ENCODE measurements around the gene CUBN. TPM values are rescaled to one million over a fixed set of nuclear protein-coding genes. Genes with fewer than 3 reads are reported as not detected.
A peak's percentile ranks its signal among the peaks of the same experiment; 100 is the strongest.
"Not testable (repeated sequence)": the region's sequence is repeated elsewhere in the genome, so short reads cannot be mapped to it uniquely, and the experiment has no call there.

CUBN gene
- total RNA-seq, 1 donor from 2014 or later, result 2.7 TPM

DNA sequence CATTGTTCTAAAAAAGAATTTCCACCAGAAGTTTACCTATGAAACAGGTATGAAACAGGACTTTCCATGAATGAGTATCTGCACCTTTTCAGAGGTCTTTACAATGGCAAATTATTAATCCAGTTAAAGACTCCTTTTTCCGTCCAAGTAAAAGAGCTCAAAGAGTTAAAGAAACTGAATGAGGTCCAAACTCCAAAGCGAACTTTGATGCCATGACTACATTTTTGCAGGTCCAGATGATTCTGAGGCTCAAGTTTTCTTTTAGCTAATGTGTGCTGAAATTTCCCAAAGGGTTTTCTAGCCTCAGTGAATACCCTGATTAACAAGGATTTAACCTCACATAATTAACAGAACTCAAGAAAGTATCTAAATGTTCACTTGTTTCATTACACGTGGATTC is 9.8 kb downstream of the CUBN start:
- Mint-ChIP-seq H3K4me3 (ENCODE audit: unreplicated experiment) (no peak overlapping the region), H3K36me3 (ENCODE audit: low read depth, unreplicated experiment) (no peaks in the 10 kb centered on the region), H3K27me3 (ENCODE audit: low read depth, unreplicated experiment) (no peaks in the 10 kb centered on the region), H3K4me1 (ENCODE audit: low read depth, unreplicated experiment) (peaks cover 23% of the 10 kb centered on the region), H3K27ac (ENCODE audit: unreplicated experiment) (no peak overlapping the region), H3K9me3 (ENCODE audit: unreplicated experiment) (no peaks in the 10 kb centered on the region)
- Histone ChIP-seq H3K27me3 (ENCODE audit: insufficient read depth, low read length) (no peaks in the 10 kb centered on the region), H2AFZ (ENCODE audit: low read depth, low read length) (no peak overlapping the region), H3K27ac (ENCODE audit: low read depth, low read length) (no peak overlapping the region), H3K9ac (ENCODE audit: low read length) (no peak overlapping the region), H3K36me3 (ENCODE audit: insufficient read depth, low read length) (no peaks in the 10 kb centered on the region), H3K79me2 (ENCODE audit: insufficient read depth, low read length) (no peaks in the 10 kb centered on the region), H3K4me1 (ENCODE audit: insufficient read depth, low read length) (peaks cover 19% of the 10 kb centered on the region), H3K4me3 (ENCODE audit: insufficient read depth, low read depth, low read length) (no peak overlapping the region), H3K4me2 (ENCODE audit: low read length) (no peak overlapping the region), H4K20me1 (ENCODE audit: insufficient read depth, low read length) (no peaks in the 10 kb centered on the region), H3K9me3 (ENCODE audit: insufficient read depth, low read depth, low read length) (no peaks in the 10 kb centered on the region)
- DNase-seq (ENCODE audit: low read depth) (no peak), FAIRE-seq (no peak)
- TF ChIP-seq, protein P1, sequence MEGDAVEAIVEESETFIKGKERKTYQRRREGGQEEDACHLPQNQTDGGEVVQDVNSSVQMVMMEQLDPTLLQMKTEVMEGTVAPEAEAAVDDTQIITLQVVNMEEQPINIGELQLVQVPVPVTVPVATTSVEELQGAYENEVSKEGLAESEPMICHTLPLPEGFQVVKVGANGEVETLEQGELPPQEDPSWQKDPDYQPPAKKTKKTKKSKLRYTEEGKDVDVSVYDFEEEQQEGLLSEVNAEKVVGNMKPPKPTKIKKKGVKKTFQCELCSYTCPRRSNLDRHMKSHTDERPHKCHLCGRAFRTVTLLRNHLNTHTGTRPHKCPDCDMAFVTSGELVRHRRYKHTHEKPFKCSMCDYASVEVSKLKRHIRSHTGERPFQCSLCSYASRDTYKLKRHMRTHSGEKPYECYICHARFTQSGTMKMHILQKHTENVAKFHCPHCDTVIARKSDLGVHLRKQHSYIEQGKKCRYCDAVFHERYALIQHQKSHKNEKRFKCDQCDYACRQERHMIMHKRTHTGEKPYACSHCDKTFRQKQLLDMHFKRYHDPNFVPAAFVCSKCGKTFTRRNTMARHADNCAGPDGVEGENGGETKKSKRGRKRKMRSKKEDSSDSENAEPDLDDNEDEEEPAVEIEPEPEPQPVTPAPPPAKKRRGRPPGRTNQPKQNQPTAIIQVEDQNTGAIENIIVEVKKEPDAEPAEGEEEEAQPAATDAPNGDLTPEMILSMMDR (IDR thresholded peaks at IDR 0.05; ENCODE audit: insufficient read depth, low read depth, low read length), result no peak
- TF ChIP-seq EZH2 (IDR thresholded peaks at IDR 0.05; ENCODE audit: insufficient read depth, low read length), result no peak

DNA sequence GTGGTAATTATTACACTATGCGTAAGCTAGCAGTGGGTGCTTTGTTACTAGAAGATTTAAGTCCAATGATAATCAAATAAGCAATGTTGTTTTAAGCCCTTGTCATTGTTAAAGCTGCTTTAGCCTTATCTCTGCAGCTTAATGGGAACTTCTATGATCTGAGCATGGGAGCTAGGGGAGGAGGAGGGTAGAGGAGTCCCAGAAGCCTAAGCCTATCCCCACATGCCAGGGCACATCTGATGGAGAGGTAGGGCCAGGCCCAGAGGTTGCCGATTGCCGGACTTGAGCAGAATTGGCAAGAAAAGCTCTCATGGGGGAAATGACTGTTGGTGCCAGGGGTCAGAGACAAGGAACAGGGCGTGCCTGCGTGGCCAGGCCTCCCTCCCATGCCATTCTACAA is 13.4 kb downstream of the CUBN start:
- no peak for FAIRE-seq
- H3K4me3 Mint-ChIP-seq (ENCODE audit: unreplicated experiment), result no peak overlapping the region
- no peaks in the 10 kb centered on the region for H3K36me3 Mint-ChIP-seq (ENCODE audit: low read depth, unreplicated experiment)
- no peaks in the 10 kb centered on the region for H3K27me3 Mint-ChIP-seq (ENCODE audit: low read depth, unreplicated experiment)
- peaks cover 5% of the 10 kb centered on the region for H3K4me1 ChIP-seq (ENCODE audit: insufficient read depth, low read length)
- H3K27ac ChIP-seq (ENCODE audit: low read depth, low read length), result no peak overlapping the region
- DNase-seq (ENCODE audit: low read depth), result no peak
- no peak overlapping the region for H3K9ac ChIP-seq (ENCODE audit: low read length)
- TF ChIP-seq, protein P1 (IDR thresholded peaks at IDR 0.05; ENCODE audit: insufficient read depth, low read depth, low read length), result no peak
- no peak for TF ChIP-seq EZH2 (IDR thresholded peaks at IDR 0.05; ENCODE audit: insufficient read depth, low read length)
- H3K9me3 Mint-ChIP-seq (ENCODE audit: unreplicated experiment), result no peaks in the 10 kb centered on the region
- H3K79me2 ChIP-seq (ENCODE audit: insufficient read depth, low read length), result no peaks in the 10 kb centered on the region
- H3K9me3 ChIP-seq (ENCODE audit: insufficient read depth, low read depth, low read length), result no peaks in the 10 kb centered on the region
- no peak overlapping the region for H3K4me3 ChIP-seq (ENCODE audit: insufficient read depth, low read depth, low read length)
- no peaks in the 10 kb centered on the region for H3K4me1 Mint-ChIP-seq (ENCODE audit: low read depth, unreplicated experiment)
- no peaks in the 10 kb centered on the region for H3K36me3 ChIP-seq (ENCODE audit: insufficient read depth, low read length)
- H4K20me1 ChIP-seq (ENCODE audit: insufficient read depth, low read length), result no peaks in the 10 kb centered on the region
- H3K27ac Mint-ChIP-seq (ENCODE audit: unreplicated experiment), result no peak overlapping the region
- H3K27me3 ChIP-seq (ENCODE audit: insufficient read depth, low read length), result no peaks in the 10 kb centered on the region
- H2AFZ ChIP-seq (ENCODE audit: low read depth, low read length), result no peak overlapping the region
- H3K4me2 ChIP-seq (ENCODE audit: low read length), result no peak overlapping the region

DNA sequence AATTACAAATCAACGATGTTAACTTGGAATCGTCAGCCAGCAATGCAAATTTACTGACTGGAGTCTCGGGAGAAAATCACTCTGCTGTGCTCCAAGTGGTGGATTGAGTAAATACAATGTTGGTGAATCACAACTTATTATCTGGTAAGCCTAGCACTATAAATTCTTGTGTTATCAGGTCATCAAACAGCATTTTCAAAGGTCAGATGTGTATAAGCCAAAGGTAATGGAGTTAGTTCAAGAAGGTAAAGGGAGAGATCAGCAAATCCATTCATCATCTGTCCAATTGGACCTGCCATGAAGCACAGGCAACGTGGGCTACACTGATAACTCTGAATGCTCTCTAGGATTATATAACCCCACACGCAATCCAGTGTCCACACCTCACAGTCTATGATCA is 13.9 kb downstream of the CUBN start:
- Histone ChIP-seq H3K36me3 (ENCODE audit: insufficient read depth, low read length) (no peaks in the 10 kb centered on the region), H3K4me2 (ENCODE audit: low read length) (peak overlapping the region; percentile 40), H3K27me3 (ENCODE audit: insufficient read depth, low read length) (no peaks in the 10 kb centered on the region), H3K79me2 (ENCODE audit: insufficient read depth, low read length) (no peaks in the 10 kb centered on the region), H3K9me3 (ENCODE audit: insufficient read depth, low read depth, low read length) (no peaks in the 10 kb centered on the region), H3K9ac (ENCODE audit: low read length) (no peak overlapping the region), H2AFZ (ENCODE audit: low read depth, low read length) (peak overlapping the region; percentile 24), H3K27ac (ENCODE audit: low read depth, low read length) (peak overlapping the region; percentile 20), H3K4me3 (ENCODE audit: insufficient read depth, low read depth, low read length) (no peak overlapping the region), H3K4me1 (ENCODE audit: insufficient read depth, low read length) (peaks cover 5% of the 10 kb centered on the region), H4K20me1 (ENCODE audit: insufficient read depth, low read length) (no peaks in the 10 kb centered on the region)
- H3K4me1 Mint-ChIP-seq (ENCODE audit: low read depth, unreplicated experiment), result no peaks in the 10 kb centered on the region
- no peaks in the 10 kb centered on the region for H3K9me3 Mint-ChIP-seq (ENCODE audit: unreplicated experiment)
- H3K4me3 Mint-ChIP-seq (ENCODE audit: unreplicated experiment), result no peak overlapping the region
- FAIRE-seq, result no peak
- DNase-seq (ENCODE audit: low read depth), result peak; percentile 56
- no peaks in the 10 kb centered on the region for H3K27me3 Mint-ChIP-seq (ENCODE audit: low read depth, unreplicated experiment)
- TF ChIP-seq, protein P1 (IDR thresholded peaks at IDR 0.05; ENCODE audit: insufficient read depth, low read depth, low read length), result peak; percentile 31
- TF ChIP-seq EZH2 (IDR thresholded peaks at IDR 0.05; ENCODE audit: insufficient read depth, low read length), result no peak
- H3K27ac Mint-ChIP-seq (ENCODE audit: unreplicated experiment), result no peak overlapping the region
- H3K36me3 Mint-ChIP-seq (ENCODE audit: low read depth, unreplicated experiment), result no peaks in the 10 kb centered on the region

DNA sequence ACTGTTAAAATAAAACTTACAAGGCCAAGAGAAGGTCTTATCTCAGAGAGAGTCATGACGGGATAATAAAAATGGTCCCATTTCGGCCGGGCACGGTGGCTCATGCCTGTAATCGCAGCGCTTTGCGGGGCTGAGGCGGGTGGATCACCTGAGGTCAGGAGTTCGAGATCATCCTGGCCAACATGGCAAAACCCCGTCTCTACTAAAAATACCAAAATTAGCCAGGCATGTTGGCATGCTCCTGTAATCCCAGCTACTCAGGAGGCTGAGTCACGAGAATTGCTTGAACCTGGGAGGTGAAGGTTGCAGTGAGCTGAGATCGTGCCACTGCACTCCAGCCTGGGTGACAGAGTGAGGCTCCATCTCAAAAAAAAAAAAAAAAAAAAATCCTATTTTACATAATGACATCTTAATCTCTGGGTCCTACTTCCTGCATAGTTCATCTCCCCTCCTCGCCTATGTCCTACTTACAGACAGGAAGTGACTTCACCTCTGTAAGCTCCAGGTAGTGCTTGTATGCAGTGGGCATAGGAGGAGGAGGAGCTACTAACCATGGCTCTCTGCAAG is 14.7 kb downstream of the CUBN start:
- not testable (repeated sequence) for H3K4me3 Mint-ChIP-seq (ENCODE audit: unreplicated experiment); H3K4me3 ChIP-seq (ENCODE audit: insufficient read depth, low read depth, low read length); H3K27me3 Mint-ChIP-seq (ENCODE audit: low read depth, unreplicated experiment); H3K4me1 ChIP-seq (ENCODE audit: insufficient read depth, low read length); H4K20me1 ChIP-seq (ENCODE audit: insufficient read depth, low read length); H3K79me2 ChIP-seq (ENCODE audit: insufficient read depth, low read length); H3K4me1 Mint-ChIP-seq (ENCODE audit: low read depth, unreplicated experiment); H3K36me3 Mint-ChIP-seq (ENCODE audit: low read depth, unreplicated experiment); H3K36me3 ChIP-seq (ENCODE audit: insufficient read depth, low read length); FAIRE-seq; H3K9me3 ChIP-seq (ENCODE audit: insufficient read depth, low read depth, low read length); H3K9ac ChIP-seq (ENCODE audit: low read length); DNase-seq (ENCODE audit: low read depth); H3K9me3 Mint-ChIP-seq (ENCODE audit: unreplicated experiment); H3K27ac Mint-ChIP-seq (ENCODE audit: unreplicated experiment); H3K27me3 ChIP-seq (ENCODE audit: insufficient read depth, low read length)
- Histone ChIP-seq H3K27ac (ENCODE audit: low read depth, low read length) (peak overlapping the region; percentile 20), H2AFZ (ENCODE audit: low read depth, low read length) (peak overlapping the region; percentile 24), H3K4me2 (ENCODE audit: low read length) (peak overlapping the region; percentile 40)

Measured in astrocyte (in vitro differentiated cells and primary cell).